Stimulated activated CD8-positive, alpha-beta memory T cell treated with anti-CD3 and anti-CD28 coated beads, Interleukin-2, amount 100 ng/mL, for 48 hours (primary cell): ENCODE results near the gene TTC21B.
"Not testable (repeated sequence)": the region's sequence is repeated elsewhere in the genome, so short reads cannot be mapped to it uniquely, and the experiment has no call there.

Experiments
- DNase-seq, 2 donors: peaks; one replicate each; pipeline ENCODE4 v3.0.0-alpha.2; 2020; ENCODE audit warnings: low read depth in 2 of 2

TTC21B gene

GRCh38 chr2:165886487-165887146, 67.0 kb downstream of the TTC21B start:
- no peak for DNase-seq

- no peak for DNase-seq
These were observed 75.7 kb downstream of the TTC21B start for GRCh38 chr2:165877565-165878550.

- DNase-seq = no peak
These were observed 76.9 kb downstream of the TTC21B start for GRCh38 chr2:165876712-165877111.

- no peak for DNase-seq
These were observed 77.3 kb downstream of the TTC21B start for GRCh38 chr2:165876269-165876668.

GRCh38 chr2:165874445-165875039, 79.0 kb downstream of the TTC21B start:
- no peak for DNase-seq

GRCh38 chr2:165872101-165872791, 81.3 kb downstream of the TTC21B start:
- DNase-seq = no peak

GRCh38 chr2:165871025-165871424, 82.6 kb downstream of the TTC21B start:
- no peak for DNase-seq

GRCh38 chr2:165870346-165870745, 83.2 kb downstream of the TTC21B start:
- DNase-seq = no peak

- no peak for DNase-seq
These were observed 85.4 kb downstream of the TTC21B start for GRCh38 chr2:165868211-165868610.

GRCh38 chr2:165864296-165864695, 89.3 kb downstream of the TTC21B start:
- DNase-seq = no peak

GRCh38 chr2:165863810-165864261, 89.7 kb downstream of the TTC21B start:
- DNase-seq = no peak

- DNase-seq = not testable (repeated sequence)
These were observed 92.5 kb downstream of the TTC21B start for GRCh38 chr2:165861083-165861482.

GRCh38 chr2:165859723-165860122, 93.9 kb downstream of the TTC21B start:
- not testable (repeated sequence) for DNase-seq

- no peak for DNase-seq
These were observed 95.7 kb downstream of the TTC21B start for GRCh38 chr2:165857876-165858275.

GRCh38 chr2:165852394-165852793, 101.2 kb downstream of the TTC21B start:
- no peak for DNase-seq

- DNase-seq = no peak
These were observed 106.6 kb downstream of the TTC21B start for GRCh38 chr2:165847001-165847400.

GRCh38 chr2:165846056-165846455, 107.5 kb downstream of the TTC21B start:
- no peak for DNase-seq

GRCh38 chr2:165844216-165844615, 109.4 kb downstream of the TTC21B start:
- no peak for DNase-seq

GRCh38 chr2:165843351-165843750, 110.2 kb downstream of the TTC21B start:
- DNase-seq = no peak

- DNase-seq = no peak
These were observed 113.1 kb downstream of the TTC21B start for GRCh38 chr2:165840333-165840958.

GRCh38 chr2:165839610-165840009, 114.0 kb downstream of the TTC21B start:
- DNase-seq = no peak
